GM18499 (cell line): ENCODE data around the gene USP20.
A peak's percentile ranks its signal among the peaks of the same experiment; 100 is the strongest.

Experiments used
- ATAC-seq: cut with Tn5 transposase; IDR thresholded peaks from one replicate; pipeline ENCODE4 v1.9.1; 2021; ENCODE audit warnings: moderate number of reproducible peaks; ENCODE audit not compliant: insufficient read depth, unreplicated experiment

USP20 gene

GRCh38 chr9:129822898-129823541 lies 12.2 kb upstream of the USP20 start:
- no peak for ATAC-seq

- ATAC-seq: no peak
Measured at GRCh38 chr9:129823542-129823934, 11.7 kb upstream of the USP20 start.

GRCh38 chr9:129823935-129824601 lies 11.2 kb upstream of the USP20 start, which contains the start of gene TOR1A:
TOR1A (minus strand) TSS chr9:129824136; CDS start chr9:129824085, 51 bp downstream.
- peak; percentile 74 for ATAC-seq

- no peak for ATAC-seq
Measured at GRCh38 chr9:129826344-129826743, 8.9 kb upstream of the USP20 start.

- ATAC-seq: no peak
Measured at GRCh38 chr9:129826759-129827158, 8.5 kb upstream of the USP20 start.

- no peak for ATAC-seq
Measured at GRCh38 chr9:129828051-129828450, 7.2 kb upstream of the USP20 start.

GRCh38 chr9:129828969-129829368 lies 6.3 kb upstream of the USP20 start:
- no peak for ATAC-seq

GRCh38 chr9:129832982-129833381 lies 2.3 kb upstream of the USP20 start:
- ATAC-seq: no peak

- ATAC-seq: no peak
Measured at GRCh38 chr9:129834489-129835127, 650 bp upstream of the USP20 start.

- no peak for ATAC-seq
Measured at GRCh38 chr9:129835860-129836223, 584 bp downstream of the USP20 start.

GRCh38 chr9:129836311-129837007 lies 1.2 kb downstream of the USP20 start:
- no peak for ATAC-seq

- ATAC-seq: no peak
Measured at GRCh38 chr9:129838707-129839259, 3.5 kb downstream of the USP20 start.

GRCh38 chr9:129839324-129840023 lies 4.2 kb downstream of the USP20 start:
- no peak for ATAC-seq

- ATAC-seq: no peak
Measured at GRCh38 chr9:129840034-129840433, 4.8 kb downstream of the USP20 start.

GRCh38 chr9:129841071-129841470 lies 5.8 kb downstream of the USP20 start:
- no peak for ATAC-seq

GRCh38 chr9:129845373-129845772 lies 10.1 kb downstream of the USP20 start:
- ATAC-seq: no peak

GRCh38 chr9:129848712-129849441 lies 13.6 kb downstream of the USP20 start:
- no peak for ATAC-seq

GRCh38 chr9:129849901-129850300 lies 14.6 kb downstream of the USP20 start:
- ATAC-seq: no peak

GRCh38 chr9:129850821-129851550 lies 15.7 kb downstream of the USP20 start:
- ATAC-seq: no peak
